ENCODE results near the gene UBE2E1. TPM values are rescaled to one million over a fixed set of nuclear protein-coding genes. Genes with fewer than 3 reads are reported as not detected.

Gene UBE2E1
- total RNA-seq, 4 donors from 2014 or later: 61.6 to 88.4 (median 79.6) TPM

GRCh38 chr3:23781051-23781450 lies 24.7 kb upstream of the UBE2E1 start:
- no peak overlapping the region for H3K4me3 ChIP-seq (replicated peaks in 1 of 3)
- H3K27me3 ChIP-seq: no peaks in the 10 kb centered on the region
- 100% methylated on average over 1 of the region's 1 CpG for WGBS, 2 donors
- TF ChIP-seq CTCF (IDR thresholded peaks at IDR 0.05): no peak
- intact Hi-C loops (cut with DNase I): no loop called here
- no peaks in the 10 kb centered on the region for H3K36me3 ChIP-seq
- H3K27ac ChIP-seq: no peak overlapping the region
- no peaks in the 10 kb centered on the region for H3K4me1 ChIP-seq
- H3K9me3 ChIP-seq: no peaks in the 10 kb centered on the region
- no peak for DNase-seq

- Histone ChIP-seq H3K27me3 (no peaks in the 10 kb centered on the region), H3K4me3 (replicated peaks in 1 of 3) (no peak overlapping the region), H3K36me3 (no peaks in the 10 kb centered on the region), H3K27ac (no peak overlapping the region), H3K4me1 (no peaks in the 10 kb centered on the region), H3K9me3 (no peaks in the 10 kb centered on the region)
- 94 to 100% methylated on average over 1 of the region's 1 CpG for WGBS, 2 donors
- TF ChIP-seq POLR2A (IDR thresholded peaks at IDR 0.05) (no peak), CTCF (IDR thresholded peaks at IDR 0.05) (no peak)
- no peak for DNase-seq
- intact Hi-C loops (cut with DNase I): no loop called here
These were observed 23.9 kb upstream of the UBE2E1 start for GRCh38 chr3:23781871-23782270.

GRCh38 chr3:23785097-23785645 lies 20.6 kb upstream of the UBE2E1 start:
- intact Hi-C loops (cut with DNase I): no loop called here
- Histone ChIP-seq H3K27me3 (no peaks in the 10 kb centered on the region), H3K27ac (no peak overlapping the region), H3K36me3 (no peaks in the 10 kb centered on the region), H3K9me3 (no peaks in the 10 kb centered on the region), H3K4me1 (no peaks in the 10 kb centered on the region), H3K4me3 (replicated peaks in 1 of 3) (no peak overlapping the region)
- DNase-seq: no peak
- 67 to 71% methylated on average over 6 of the region's 6 CpGs for WGBS, 2 donors
- TF ChIP-seq CTCF (IDR thresholded peaks at IDR 0.05) (no peak), POLR2A (IDR thresholded peaks at IDR 0.05) (no peak)

- TF ChIP-seq CTCF (IDR thresholded peaks at IDR 0.05) (no peak), POLR2A (IDR thresholded peaks at IDR 0.05) (no peak)
- WGBS, 2 donors: 73 to 78% methylated on average over 2 of the region's 2 CpGs
These were observed 19.9 kb upstream of the UBE2E1 start for GRCh38 chr3:23785882-23786281.

GRCh38 chr3:23791678-23792077 lies 14.1 kb upstream of the UBE2E1 start:
- intact Hi-C loops (cut with DNase I): no loop called here
- Histone ChIP-seq H3K36me3 (no peaks in the 10 kb centered on the region), H3K4me1 (no peaks in the 10 kb centered on the region), H3K27me3 (no peaks in the 10 kb centered on the region), H3K4me3 (replicated peaks in 1 of 3) (no peak overlapping the region), H3K27ac (no peak overlapping the region), H3K9me3 (no peaks in the 10 kb centered on the region)
- no peak for DNase-seq
- TF ChIP-seq CTCF (IDR thresholded peaks at IDR 0.05) (no peak), POLR2A (IDR thresholded peaks at IDR 0.05) (no peak)
- 90 to 93% methylated on average over 2 of the region's 2 CpGs for WGBS, 2 donors

More at GRCh38 chr3:23785882-23786281, 19.9 kb upstream of the UBE2E1 start:
- no peaks in the 10 kb centered on the region for H3K9me3 ChIP-seq
- no peaks in the 10 kb centered on the region for H3K27me3 ChIP-seq
- intact Hi-C loops (cut with DNase I): no loop called here
- no peaks in the 10 kb centered on the region for H3K36me3 ChIP-seq
- no peak overlapping the region for H3K27ac ChIP-seq
- no peaks in the 10 kb centered on the region for H3K4me1 ChIP-seq
- DNase-seq: no peak
- no peak overlapping the region for H3K4me3 ChIP-seq (replicated peaks in 1 of 3)

All from thyroid gland (tissue), 4 donors.